GM18873 (cell line): ENCODE results near the gene KHDRBS1.
"Not testable (repeated sequence)": the region's sequence is repeated elsewhere in the genome, so short reads cannot be mapped to it uniquely, and the experiment has no call there.

Experiments used
- ATAC-seq: cut with Tn5 transposase; IDR thresholded peaks from one replicate; pipeline ENCODE4 v1.9.1; 2021; ENCODE audit warnings: mild to moderate bottlenecking, moderate library complexity, moderate number of reproducible peaks; ENCODE audit not compliant: unreplicated experiment, low FRiP score

The KHDRBS1 gene

GRCh38 chr1:32010246-32010645 lies 3.4 kb upstream of the KHDRBS1 start:
- no peak for ATAC-seq

GRCh38 chr1:32012709-32013385 lies 821 bp upstream of the KHDRBS1 start:
- no peak for ATAC-seq

- peak; percentile 29 for ATAC-seq
These were observed 705 bp downstream of the KHDRBS1 start for GRCh38 chr1:32014199-32014947.

GRCh38 chr1:32014948-32015273 lies 1.2 kb downstream of the KHDRBS1 start:
- no peak for ATAC-seq

GRCh38 chr1:32020339-32020738 lies 6.7 kb downstream of the KHDRBS1 start:
- ATAC-seq: no peak

GRCh38 chr1:32021574-32022018 lies 7.9 kb downstream of the KHDRBS1 start:
- not testable (repeated sequence) for ATAC-seq

GRCh38 chr1:32023351-32023750 lies 9.7 kb downstream of the KHDRBS1 start:
- ATAC-seq: no peak

- no peak for ATAC-seq
These were observed 11.8 kb downstream of the KHDRBS1 start for GRCh38 chr1:32025515-32025914.

- no peak for ATAC-seq
These were observed 15.1 kb downstream of the KHDRBS1 start for GRCh38 chr1:32028746-32029145.

GRCh38 chr1:32031578-32032274 lies 18.1 kb downstream of the KHDRBS1 start:
- ATAC-seq: no peak

- ATAC-seq: no peak
These were observed 18.6 kb downstream of the KHDRBS1 start for GRCh38 chr1:32032275-32032615.

- no peak for ATAC-seq
These were observed 21.5 kb downstream of the KHDRBS1 start for GRCh38 chr1:32035119-32035518.

GRCh38 chr1:32040711-32041110 lies 27.0 kb downstream of the KHDRBS1 start:
- no peak for ATAC-seq

GRCh38 chr1:32042330-32042729 lies 28.7 kb downstream of the KHDRBS1 start:
- ATAC-seq: no peak

- ATAC-seq: no peak
These were observed 30.6 kb downstream of the KHDRBS1 start for GRCh38 chr1:32044234-32044633.

GRCh38 chr1:32045772-32046171 lies 32.1 kb downstream of the KHDRBS1 start:
- ATAC-seq: no peak

- no peak for ATAC-seq
These were observed 34.0 kb downstream of the KHDRBS1 start for GRCh38 chr1:32047701-32048100.

GRCh38 chr1:32048440-32048839 lies 34.8 kb downstream of the KHDRBS1 start:
- no peak for ATAC-seq

- ATAC-seq: no peak
These were observed 38.0 kb downstream of the KHDRBS1 start for GRCh38 chr1:32051706-32052105.

- no peak for ATAC-seq
These were observed 39.2 kb downstream of the KHDRBS1 start for GRCh38 chr1:32052887-32053286.

GRCh38 chr1:32055416-32055815 lies 41.7 kb downstream of the KHDRBS1 start:
- ATAC-seq: no peak

GRCh38 chr1:32056598-32056997 lies 42.9 kb downstream of the KHDRBS1 start:
- ATAC-seq: no peak
